GM23248 (cell line): Measurements from ENCODE around the gene FGF14.

Source experiments
- EZH2 ChIP-seq: fragments of 200-600 bp; sonication (generic); IDR thresholded peaks from 2 replicates; pipeline ENCODE4 v1.6.1; 2018; ENCODE audit warnings: antibody characterized with exemption, mild to moderate bottlenecking; ENCODE audit not compliant: insufficient read depth, poor library complexity, severe bottlenecking
- EZH2phosphoT487 ChIP-seq: fragments of 200-600 bp; sonication (generic); IDR thresholded peaks from 2 replicates; pipeline ENCODE4 v1.6.1; 2018; ENCODE audit warnings: antibody characterized with exemption, moderate library complexity, mild to moderate bottlenecking, low read depth; ENCODE audit not compliant: insufficient read depth

GRCh38 chr13:101697745-101698144 is 704.1 kb downstream of the FGF14 start:
- TF ChIP-seq EZH2 (no peak), EZH2phosphoT487 (no peak)
